LNCAP (cell line): Measurements from ENCODE around the gene C9orf153.

ENCODE experiments used
- TF ChIP-seq, protein P1 (sequence below): fragments of 450-650 bp; IDR thresholded peaks from 2 replicates; pipeline ENCODE4 v1.5.1; 2017; ENCODE audit warnings: mild to moderate bottlenecking

C9orf153 gene

DNA sequence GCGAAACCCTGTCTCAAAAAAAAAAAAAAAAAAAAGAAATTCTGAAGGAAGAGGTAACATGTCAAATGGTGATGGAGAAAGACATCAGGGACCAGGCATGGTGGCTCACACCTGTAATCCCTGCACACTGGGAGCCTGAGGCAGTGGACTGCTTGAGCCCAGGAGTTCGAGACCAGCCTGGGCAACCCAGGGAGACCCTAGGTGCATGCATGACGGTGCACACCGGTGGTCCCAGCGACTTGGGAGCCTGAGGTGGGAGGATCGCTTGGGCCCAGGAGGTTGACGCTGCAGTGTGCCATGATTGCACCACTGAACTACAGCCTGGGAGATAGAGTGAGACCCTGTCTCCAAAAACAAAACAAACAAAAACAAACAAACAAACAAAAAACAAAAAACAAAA is 21.1 kb upstream of the C9orf153 start:
- TF ChIP-seq, protein P1, sequence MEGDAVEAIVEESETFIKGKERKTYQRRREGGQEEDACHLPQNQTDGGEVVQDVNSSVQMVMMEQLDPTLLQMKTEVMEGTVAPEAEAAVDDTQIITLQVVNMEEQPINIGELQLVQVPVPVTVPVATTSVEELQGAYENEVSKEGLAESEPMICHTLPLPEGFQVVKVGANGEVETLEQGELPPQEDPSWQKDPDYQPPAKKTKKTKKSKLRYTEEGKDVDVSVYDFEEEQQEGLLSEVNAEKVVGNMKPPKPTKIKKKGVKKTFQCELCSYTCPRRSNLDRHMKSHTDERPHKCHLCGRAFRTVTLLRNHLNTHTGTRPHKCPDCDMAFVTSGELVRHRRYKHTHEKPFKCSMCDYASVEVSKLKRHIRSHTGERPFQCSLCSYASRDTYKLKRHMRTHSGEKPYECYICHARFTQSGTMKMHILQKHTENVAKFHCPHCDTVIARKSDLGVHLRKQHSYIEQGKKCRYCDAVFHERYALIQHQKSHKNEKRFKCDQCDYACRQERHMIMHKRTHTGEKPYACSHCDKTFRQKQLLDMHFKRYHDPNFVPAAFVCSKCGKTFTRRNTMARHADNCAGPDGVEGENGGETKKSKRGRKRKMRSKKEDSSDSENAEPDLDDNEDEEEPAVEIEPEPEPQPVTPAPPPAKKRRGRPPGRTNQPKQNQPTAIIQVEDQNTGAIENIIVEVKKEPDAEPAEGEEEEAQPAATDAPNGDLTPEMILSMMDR, result no peak

DNA sequence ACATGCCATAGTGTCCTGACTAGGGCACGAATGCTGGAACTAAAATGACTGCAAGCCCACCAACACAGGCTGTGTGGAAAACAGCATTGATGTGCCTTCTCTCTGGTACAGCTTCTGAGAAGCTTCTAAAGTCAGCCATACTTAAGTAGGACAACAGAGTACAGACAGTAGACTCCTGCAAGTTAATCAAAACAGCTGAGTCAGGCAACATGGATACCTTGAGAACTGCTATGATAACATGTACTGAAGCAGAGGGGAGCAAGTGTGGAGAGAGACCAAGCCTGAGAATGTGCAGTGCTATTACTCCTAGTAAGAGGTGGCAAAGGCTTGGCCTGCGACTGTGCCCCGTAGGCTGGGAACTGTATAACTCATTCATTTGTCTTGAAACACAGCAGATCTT is 20.4 kb upstream of the C9orf153 start:
- TF ChIP-seq, protein P1, result no peak

DNA sequence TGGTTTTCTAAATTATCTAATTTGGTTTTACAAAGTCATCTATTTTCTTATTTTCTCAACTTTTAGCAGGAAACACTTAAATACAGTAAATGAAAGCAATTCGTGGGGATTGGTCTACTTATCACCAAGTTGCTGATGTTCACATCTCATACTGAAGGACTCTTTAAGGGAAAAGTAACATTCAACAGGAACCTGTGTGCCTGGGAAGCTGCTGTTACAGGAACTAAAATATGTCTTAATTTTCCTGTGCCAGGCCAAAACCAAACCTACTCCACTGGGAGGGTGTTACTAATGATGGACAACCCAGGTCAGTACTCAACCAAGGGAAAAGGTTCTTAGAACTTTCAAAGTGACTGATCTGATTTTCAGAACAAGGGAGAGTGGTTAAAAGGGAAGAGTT is 17.6 kb upstream of the C9orf153 start:
- TF ChIP-seq, protein P1, result no peak

DNA sequence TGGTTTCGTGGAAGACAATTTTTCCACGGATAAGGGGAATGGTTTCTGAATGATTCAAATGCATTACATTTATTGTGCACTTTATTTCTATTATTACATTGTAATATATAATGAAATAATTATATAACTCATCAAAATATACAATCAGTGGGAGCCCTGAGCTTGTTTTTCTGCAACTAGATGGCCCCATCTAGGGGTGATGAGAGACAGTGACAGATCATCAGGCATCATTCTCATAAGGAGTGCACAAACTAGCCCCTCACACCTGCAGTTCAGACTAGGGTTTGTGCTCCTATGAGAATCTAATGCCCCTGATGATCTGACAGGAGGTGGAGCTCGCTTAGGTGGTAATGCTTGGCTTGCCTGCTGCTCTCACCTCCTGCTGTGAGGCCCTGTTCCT is 16.5 kb upstream of the C9orf153 start:
- TF ChIP-seq, protein P1, result peak; percentile 37; the same call in 1 of the 2 replicates

DNA sequence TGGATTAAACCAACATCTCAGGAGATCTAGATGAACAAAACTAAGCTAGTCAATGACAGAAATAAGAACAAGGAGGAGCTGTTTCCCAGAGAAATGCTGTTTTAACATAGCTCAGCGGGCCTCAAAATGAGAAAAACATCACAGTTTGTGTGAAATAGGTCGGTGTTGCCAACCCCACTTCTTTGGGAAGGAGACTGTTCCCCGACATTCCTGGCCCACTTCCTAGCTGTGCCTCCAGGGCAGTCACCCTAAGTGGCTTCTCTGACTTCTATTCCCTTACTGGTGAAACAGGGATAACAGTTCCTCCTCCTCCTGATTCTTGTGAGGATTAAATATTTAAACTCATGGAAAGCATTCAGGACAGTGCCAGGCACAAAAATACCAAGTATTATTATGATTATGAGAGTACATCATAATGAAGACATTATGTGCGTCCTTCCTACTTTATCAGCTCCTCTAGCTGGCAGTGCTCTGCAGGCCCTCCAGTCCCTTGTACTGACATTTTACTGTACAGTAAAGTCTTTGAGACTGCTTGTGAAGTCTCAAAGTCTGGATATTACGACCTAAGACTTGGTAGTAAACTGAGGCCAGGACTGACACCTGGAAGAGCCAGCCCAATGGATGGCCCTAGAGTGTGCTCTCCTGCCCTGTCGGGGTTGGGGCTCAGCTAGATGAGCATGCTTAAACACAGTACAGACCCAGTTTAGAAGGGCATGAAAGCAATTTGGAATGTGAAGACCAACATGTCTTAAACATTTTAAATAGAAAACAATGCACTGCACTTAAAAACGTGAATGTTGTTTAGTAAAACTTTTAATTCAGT is 15.6 kb upstream of the C9orf153 start:
- TF ChIP-seq, protein P1, result no peak

DNA sequence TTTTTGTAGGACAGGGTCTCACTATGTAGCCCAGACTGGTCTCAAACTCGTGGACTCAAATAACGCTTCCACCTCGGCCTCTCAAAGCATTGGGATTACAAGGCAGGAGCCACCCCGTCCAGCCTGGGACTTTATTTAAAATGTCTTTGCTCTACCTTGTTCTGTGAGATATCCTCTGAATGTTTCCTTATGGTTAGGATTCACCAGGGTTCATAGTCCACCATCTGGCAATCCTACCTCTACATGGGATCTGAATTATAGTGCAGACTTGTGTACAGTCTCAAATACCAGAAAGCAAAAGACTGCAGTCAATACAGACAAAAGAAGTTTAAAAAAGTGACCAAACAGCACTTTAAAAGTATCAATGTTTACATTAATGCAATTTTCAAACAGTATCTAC is 12.8 kb upstream of the C9orf153 start:
- TF ChIP-seq, protein P1, result no peak

DNA sequence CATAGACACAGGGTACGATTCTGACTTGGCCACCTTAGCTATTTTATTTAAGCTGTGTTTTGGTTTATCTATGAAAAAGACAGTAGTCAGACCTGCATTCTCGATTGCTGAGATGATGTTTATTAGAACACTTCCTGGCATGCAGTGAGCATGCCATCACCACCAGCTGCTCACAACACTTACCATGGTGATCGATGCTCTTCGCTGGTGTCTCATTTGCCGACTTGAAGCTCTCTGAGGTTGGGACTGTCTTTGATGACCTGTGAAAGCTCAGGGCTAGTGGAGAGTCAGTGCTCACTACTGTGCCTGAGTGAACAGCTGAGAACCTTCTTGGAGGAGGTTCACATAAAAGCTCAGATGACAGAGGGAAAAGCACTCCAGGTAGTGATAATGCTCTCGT is 4.4 kb upstream of the C9orf153 start:
- TF ChIP-seq, protein P1, result no peak

DNA sequence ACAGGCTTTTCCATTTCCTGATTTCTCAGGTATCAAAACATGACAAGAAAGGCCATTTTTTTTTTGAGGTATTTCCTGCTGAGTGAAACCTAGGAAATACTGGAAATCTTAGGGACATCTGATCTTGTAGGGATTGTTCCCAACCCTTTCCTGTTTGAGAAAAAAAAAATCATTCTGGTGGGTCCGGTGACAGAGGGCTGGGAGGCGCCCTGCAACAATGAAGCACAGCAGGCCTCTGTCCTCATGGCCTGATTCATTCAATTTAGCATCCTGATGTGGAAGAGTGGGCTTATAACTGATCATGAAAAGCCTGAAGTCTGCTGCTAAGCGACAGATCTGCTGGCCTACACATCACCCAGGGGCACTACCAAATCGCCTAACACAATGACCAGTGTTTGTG is 3.0 kb upstream of the C9orf153 start:
- TF ChIP-seq, protein P1, result no peak
